ENCODE data around the gene CFD.

- TF ChIP-seq CTCF (IDR thresholded peaks at IDR 0.05; ENCODE audit: insufficient read depth, low read length, poor library complexity, severe bottlenecking) (no peak), EZH2phosphoT487 (conservative IDR thresholded peaks at IDR 0.05; ENCODE audit: low read length) (no peak)
These were observed 43.5 kb upstream of the CFD start for GRCh38 chr19:815775-816499.
